ENCODE results near the gene TMEM200B.
"Not testable (repeated sequence)": the region's sequence is repeated elsewhere in the genome, so short reads cannot be mapped to it uniquely, and the experiment has no call there.

TMEM200B gene

GRCh38 chr1:29096231-29096886, 27.3 kb downstream of the TMEM200B start:
- no peaks in the 10 kb centered on the region for H3K27me3 ChIP-seq (ENCODE audit: insufficient read depth, low read length)
- no peaks in the 10 kb centered on the region for H3K9me3 ChIP-seq (ENCODE audit: insufficient read depth, low read depth, low read length)
- H3K36me3 ChIP-seq (ENCODE audit: insufficient read depth, low read depth, low read length) = peaks cover 19% of the 10 kb centered on the region
- peaks cover 10% of the 10 kb centered on the region; the same call in 1 of the 2 replicates for H3K4me1 ChIP-seq (ENCODE audit: insufficient read depth, low read length)
- H3K4me3 ChIP-seq (ENCODE audit: low read length) = no peak overlapping the region
- H3K27ac ChIP-seq (ENCODE audit: low read length) = no peak overlapping the region
- no peak overlapping the region for H3K9ac ChIP-seq (ENCODE audit: low read depth, low read length)

- no peak overlapping the region for H3K9ac ChIP-seq (ENCODE audit: low read depth, low read length)
- H3K4me3 ChIP-seq (ENCODE audit: low read length) = no peak overlapping the region
- H3K36me3 ChIP-seq (ENCODE audit: insufficient read depth, low read depth, low read length) = peaks cover 18% of the 10 kb centered on the region
- H3K9me3 ChIP-seq (ENCODE audit: insufficient read depth, low read depth, low read length) = no peaks in the 10 kb centered on the region
- no peak overlapping the region for H3K27ac ChIP-seq (ENCODE audit: low read length)
- H3K27me3 ChIP-seq (ENCODE audit: insufficient read depth, low read length) = no peaks in the 10 kb centered on the region
- peaks cover 10% of the 10 kb centered on the region; the same call in 1 of the 2 replicates for H3K4me1 ChIP-seq (ENCODE audit: insufficient read depth, low read length)
These were observed 28.7 kb downstream of the TMEM200B start for GRCh38 chr1:29094954-29095353.

DNA sequence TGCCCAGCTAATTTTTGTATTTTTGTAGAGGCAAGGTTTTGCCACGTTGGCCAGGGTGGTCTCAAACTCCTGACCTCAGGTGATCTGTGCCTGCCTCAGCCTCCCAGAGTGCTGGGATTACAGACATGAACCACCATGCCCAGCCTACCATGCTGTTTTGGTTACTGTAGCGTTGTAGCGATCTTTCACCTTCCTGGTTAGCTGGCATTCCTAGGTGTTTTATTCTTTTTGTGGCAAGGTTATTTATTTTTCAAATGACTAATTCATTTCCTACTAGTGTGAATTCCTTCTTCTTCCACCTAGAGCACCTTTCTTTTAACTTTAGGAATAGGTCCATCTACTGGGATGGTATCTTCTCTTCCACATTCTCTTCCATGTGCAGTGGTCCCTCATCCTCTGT, 29.3 kb downstream of the TMEM200B start:
- Histone ChIP-seq H3K4me1 (ENCODE audit: insufficient read depth, low read length) (peaks cover 10% of the 10 kb centered on the region; the same call in 1 of the 2 replicates), H3K4me3 (ENCODE audit: low read length) (no peak overlapping the region), H3K9me3 (ENCODE audit: insufficient read depth, low read depth, low read length) (no peaks in the 10 kb centered on the region), H3K36me3 (ENCODE audit: insufficient read depth, low read depth, low read length) (peaks cover 12% of the 10 kb centered on the region), H3K27me3 (ENCODE audit: insufficient read depth, low read length) (no peaks in the 10 kb centered on the region), H3K27ac (ENCODE audit: low read length) (no peak overlapping the region), H3K9ac (ENCODE audit: low read depth, low read length) (no peak overlapping the region)

DNA sequence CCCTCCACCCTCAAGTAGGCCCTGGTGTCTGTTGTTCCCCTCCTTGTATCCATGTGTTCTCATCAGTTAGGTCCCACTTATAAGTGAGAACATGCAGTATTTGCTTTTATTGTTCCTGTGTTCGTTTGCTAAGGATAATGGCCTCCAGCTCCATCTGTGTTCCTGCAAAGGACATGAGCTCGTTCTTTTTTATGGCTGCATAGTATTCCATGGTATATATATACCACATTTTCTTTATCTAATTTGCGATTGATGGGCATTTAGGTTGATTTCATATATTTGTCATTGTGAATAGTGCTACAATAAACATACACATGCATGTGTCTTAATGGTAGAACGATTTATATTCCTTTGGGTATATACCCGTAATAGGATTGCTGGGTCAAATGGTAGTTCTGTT, 31.0 kb downstream of the TMEM200B start:
- not testable (repeated sequence) for H3K36me3 ChIP-seq (ENCODE audit: insufficient read depth, low read depth, low read length); H3K27ac ChIP-seq (ENCODE audit: low read length); H3K9me3 ChIP-seq (ENCODE audit: insufficient read depth, low read depth, low read length); H3K4me1 ChIP-seq (ENCODE audit: insufficient read depth, low read length); H3K4me3 ChIP-seq (ENCODE audit: low read length); H3K9ac ChIP-seq (ENCODE audit: low read depth, low read length); H3K27me3 ChIP-seq (ENCODE audit: insufficient read depth, low read length)

DNA sequence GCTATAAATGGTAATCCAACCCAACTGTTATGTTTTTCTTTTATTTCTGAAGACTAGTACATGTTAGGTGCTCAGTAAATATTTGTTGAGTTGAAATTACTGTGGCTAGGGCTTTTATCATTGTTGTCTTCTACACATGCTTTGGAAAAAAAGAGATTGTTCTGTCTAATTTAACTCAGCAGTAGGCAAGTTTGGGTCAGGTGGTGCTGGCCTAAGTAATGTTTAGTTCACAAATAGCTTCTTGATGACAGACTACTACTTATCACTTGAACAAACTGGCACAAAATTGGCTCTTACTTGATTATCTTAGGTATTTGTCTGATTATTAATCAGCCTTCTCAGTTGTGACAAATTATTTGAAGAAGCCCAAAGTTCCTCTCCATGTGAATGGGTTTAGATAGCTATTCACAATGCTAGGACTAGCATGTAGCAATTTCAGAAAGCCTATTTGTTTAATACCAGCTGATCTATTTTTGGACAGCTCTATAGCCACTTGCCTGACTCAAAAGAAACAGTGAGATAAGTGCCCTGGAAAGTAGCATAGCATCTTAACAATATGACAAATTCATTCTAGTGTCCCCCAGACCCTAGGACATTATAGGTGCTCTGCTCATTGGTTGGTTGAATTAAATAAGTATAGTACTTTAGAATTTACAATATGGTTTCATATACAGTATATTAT, 32.6 kb downstream of the TMEM200B start:
- Histone ChIP-seq H3K36me3 (ENCODE audit: insufficient read depth, low read depth, low read length) (no peaks in the 10 kb centered on the region), H3K9ac (ENCODE audit: low read depth, low read length) (no peak overlapping the region), H3K4me1 (ENCODE audit: insufficient read depth, low read length) (peaks cover 4% of the 10 kb centered on the region; the same call in 1 of the 2 replicates), H3K27me3 (ENCODE audit: insufficient read depth, low read length) (no peaks in the 10 kb centered on the region), H3K27ac (ENCODE audit: low read length) (no peak overlapping the region), H3K4me3 (ENCODE audit: low read length) (no peak overlapping the region), H3K9me3 (ENCODE audit: insufficient read depth, low read depth, low read length) (no peaks in the 10 kb centered on the region)

DNA sequence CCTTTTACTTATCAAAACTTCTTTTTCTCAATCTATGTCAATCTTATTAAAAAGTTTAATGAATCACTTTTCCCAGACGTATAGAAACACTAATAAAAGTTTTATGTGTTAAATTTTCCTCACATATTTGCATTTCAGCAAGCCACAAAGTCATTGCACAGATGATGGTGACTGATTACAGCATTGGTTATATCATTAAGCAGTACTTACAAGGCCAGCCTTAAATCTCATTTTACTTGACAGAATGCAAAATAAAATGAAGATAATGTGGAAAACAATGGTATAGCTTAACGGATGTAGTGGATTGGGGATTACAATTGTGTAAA, 39.5 kb downstream of the TMEM200B start:
- Histone ChIP-seq H3K27ac (ENCODE audit: low read length) (no peak overlapping the region), H3K9ac (ENCODE audit: low read depth, low read length) (no peak overlapping the region), H3K36me3 (ENCODE audit: insufficient read depth, low read depth, low read length) (no peaks in the 10 kb centered on the region), H3K9me3 (ENCODE audit: insufficient read depth, low read depth, low read length) (no peaks in the 10 kb centered on the region), H3K4me3 (ENCODE audit: low read length) (no peak overlapping the region), H3K4me1 (ENCODE audit: insufficient read depth, low read length) (no peaks in the 10 kb centered on the region), H3K27me3 (ENCODE audit: insufficient read depth, low read length) (no peaks in the 10 kb centered on the region)

DNA sequence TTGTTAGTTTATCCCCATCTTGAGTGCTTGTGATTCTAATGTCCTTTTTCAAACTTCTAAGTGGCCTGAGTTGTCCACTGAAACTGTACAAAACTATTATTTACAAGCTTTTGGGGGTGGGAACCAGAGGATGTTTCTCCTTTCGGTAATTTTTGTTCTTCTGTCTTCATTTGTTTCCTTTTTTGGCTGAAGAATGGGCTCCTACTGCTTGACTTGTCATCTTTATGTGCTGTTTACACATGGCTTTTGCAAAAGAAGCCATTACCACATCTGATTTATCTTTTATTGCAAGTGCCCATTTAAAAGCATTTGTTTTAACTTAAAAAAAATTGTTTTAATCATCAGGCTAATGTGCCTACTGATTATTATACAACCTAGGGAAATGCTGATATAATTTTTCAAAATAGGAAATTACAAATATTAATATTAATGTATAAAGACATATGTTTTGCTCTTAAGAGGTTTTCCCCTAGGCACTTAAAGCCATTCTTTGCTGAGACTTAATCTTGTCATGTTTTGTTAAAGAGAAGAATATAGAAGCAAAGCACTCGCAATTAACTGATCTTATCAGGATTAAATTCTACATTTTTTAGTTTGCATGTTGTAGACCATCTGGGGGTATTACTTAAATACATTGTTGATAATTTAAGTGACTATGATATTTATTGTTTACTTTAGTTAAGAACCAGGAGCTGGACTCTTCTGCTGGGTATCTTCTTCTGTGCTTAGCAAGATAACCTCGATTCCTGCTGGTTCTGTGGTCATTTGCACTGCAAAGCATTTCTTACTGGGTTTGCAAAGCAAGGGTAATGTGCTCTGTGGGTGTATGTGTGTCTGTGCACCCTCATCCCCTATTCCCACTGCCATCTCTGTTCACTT, 40.1 kb downstream of the TMEM200B start:
- H3K4me3 ChIP-seq (ENCODE audit: low read length) = no peak overlapping the region
- H3K36me3 ChIP-seq (ENCODE audit: insufficient read depth, low read depth, low read length) = no peaks in the 10 kb centered on the region
- no peaks in the 10 kb centered on the region for H3K9me3 ChIP-seq (ENCODE audit: insufficient read depth, low read depth, low read length)
- no peaks in the 10 kb centered on the region for H3K4me1 ChIP-seq (ENCODE audit: insufficient read depth, low read length)
- no peak overlapping the region for H3K27ac ChIP-seq (ENCODE audit: low read length)
- H3K9ac ChIP-seq (ENCODE audit: low read depth, low read length) = no peak overlapping the region
- no peaks in the 10 kb centered on the region for H3K27me3 ChIP-seq (ENCODE audit: insufficient read depth, low read length)

DNA sequence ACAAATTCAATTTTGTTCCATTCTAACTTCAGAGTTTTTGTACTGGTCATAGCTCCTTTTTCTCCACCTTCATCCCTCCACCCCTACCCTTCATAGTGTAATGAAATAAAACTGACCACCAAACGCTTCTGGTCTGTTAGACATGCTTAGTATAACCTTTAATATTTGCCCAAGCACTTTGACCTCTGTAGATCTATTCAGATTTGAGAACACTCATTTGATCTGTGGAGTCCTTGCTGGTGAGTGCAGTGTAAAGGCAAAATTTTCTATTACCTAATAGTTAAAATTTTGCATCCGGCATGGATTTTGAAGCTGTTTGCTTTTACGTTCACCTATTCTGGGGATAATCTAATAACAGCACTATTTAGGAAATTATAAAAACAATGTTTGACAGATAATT, 41.2 kb downstream of the TMEM200B start:
- Histone ChIP-seq H3K36me3 (ENCODE audit: insufficient read depth, low read depth, low read length) (no peaks in the 10 kb centered on the region), H3K27me3 (ENCODE audit: insufficient read depth, low read length) (no peaks in the 10 kb centered on the region), H3K9me3 (ENCODE audit: insufficient read depth, low read depth, low read length) (no peaks in the 10 kb centered on the region), H3K27ac (ENCODE audit: low read length) (no peak overlapping the region), H3K4me1 (ENCODE audit: insufficient read depth, low read length) (no peaks in the 10 kb centered on the region), H3K4me3 (ENCODE audit: low read length) (no peak overlapping the region), H3K9ac (ENCODE audit: low read depth, low read length) (no peak overlapping the region)

- H3K4me1 ChIP-seq (ENCODE audit: insufficient read depth, low read length) = no peaks in the 10 kb centered on the region
- H3K36me3 ChIP-seq (ENCODE audit: insufficient read depth, low read depth, low read length) = no peaks in the 10 kb centered on the region; the same call in none of the 2 replicates
- no peaks in the 10 kb centered on the region for H3K9me3 ChIP-seq (ENCODE audit: insufficient read depth, low read depth, low read length)
- H3K27ac ChIP-seq (ENCODE audit: low read length) = no peak overlapping the region
- no peak overlapping the region for H3K9ac ChIP-seq (ENCODE audit: low read depth, low read length)
- H3K27me3 ChIP-seq (ENCODE audit: insufficient read depth, low read length) = no peaks in the 10 kb centered on the region
- no peak overlapping the region for H3K4me3 ChIP-seq (ENCODE audit: low read length)
These were observed 42.5 kb downstream of the TMEM200B start for GRCh38 chr1:29081201-29081600.

- H3K4me3 ChIP-seq (ENCODE audit: low read length); H3K27ac ChIP-seq (ENCODE audit: low read length); H3K9me3 ChIP-seq (ENCODE audit: insufficient read depth, low read depth, low read length); H3K27me3 ChIP-seq (ENCODE audit: insufficient read depth, low read length); H3K9ac ChIP-seq (ENCODE audit: low read depth, low read length); H3K4me1 ChIP-seq (ENCODE audit: insufficient read depth, low read length); H3K36me3 ChIP-seq (ENCODE audit: insufficient read depth, low read depth, low read length): not testable (repeated sequence)
These were observed 43.6 kb downstream of the TMEM200B start for GRCh38 chr1:29079916-29080629.

GRCh38 chr1:29077155-29077554, 46.5 kb downstream of the TMEM200B start:
- H3K9me3 ChIP-seq (ENCODE audit: insufficient read depth, low read depth, low read length) = no peaks in the 10 kb centered on the region
- no peaks in the 10 kb centered on the region for H3K27me3 ChIP-seq (ENCODE audit: insufficient read depth, low read length)
- no peak overlapping the region for H3K4me3 ChIP-seq (ENCODE audit: low read length)
- no peaks in the 10 kb centered on the region for H3K4me1 ChIP-seq (ENCODE audit: insufficient read depth, low read length)
- no peak overlapping the region for H3K9ac ChIP-seq (ENCODE audit: low read depth, low read length)
- H3K27ac ChIP-seq (ENCODE audit: low read length) = no peak overlapping the region
- no peaks in the 10 kb centered on the region; the same call in none of the 2 replicates for H3K36me3 ChIP-seq (ENCODE audit: insufficient read depth, low read depth, low read length)
